Measurements from ENCODE around the gene GYG2. TPM values are rescaled to one million over a fixed set of nuclear protein-coding genes. Genes with fewer than 3 reads are reported as not detected.

GYG2 gene
- total and polyA plus RNA-seq, 2 experiments from 2014 or later = 17.6 to 63.8 TPM

DNA sequence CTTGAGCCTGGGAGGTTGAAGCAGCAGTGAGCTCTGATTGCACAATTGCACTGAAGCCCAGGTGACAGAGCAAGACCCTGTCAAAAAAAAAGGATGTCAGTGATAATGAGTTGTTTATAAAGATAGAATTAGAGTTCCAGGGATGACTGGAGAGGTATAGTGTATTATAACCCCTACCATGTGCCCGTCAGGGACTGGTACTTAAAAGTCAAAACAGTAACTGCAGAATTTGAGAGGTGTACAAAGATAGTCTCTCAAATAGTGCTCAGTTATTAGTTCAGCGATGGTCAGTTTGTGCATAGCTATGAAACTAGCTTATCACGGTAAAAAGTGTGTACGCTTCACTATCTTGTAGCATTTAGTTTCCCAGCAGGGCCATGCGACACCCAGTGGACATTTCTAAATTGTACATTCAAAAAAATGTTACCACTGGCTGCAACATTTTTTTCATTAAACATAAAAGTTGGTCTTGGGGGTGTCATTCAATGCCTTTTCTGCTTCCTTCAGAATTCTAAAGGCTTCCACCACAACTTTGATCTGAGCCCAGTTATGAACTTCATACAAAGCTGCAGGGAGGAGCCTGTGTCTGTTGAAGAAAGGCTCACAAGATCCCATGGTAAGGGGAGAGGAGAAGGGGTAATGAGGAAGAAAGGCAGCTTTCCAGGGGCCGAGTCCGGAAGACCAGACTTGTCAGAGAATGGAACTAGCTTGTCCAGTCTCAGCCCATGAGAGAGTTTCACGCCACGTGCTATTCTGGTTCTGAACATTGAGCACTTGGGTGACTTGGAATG lies 9.2 kb upstream of the GYG2 start:
- H2AFZ ChIP-seq = no peak overlapping the region
- no peak overlapping the region for H3K4me2 ChIP-seq
- Mint-ChIP-seq H3K27ac (no peak overlapping the region), H3K4me3 (no peak overlapping the region), H3K9me3 (no peaks in the 10 kb centered on the region), H3K36me3 (ENCODE audit: low read depth) (no peaks in the 10 kb centered on the region), H3K27me3 (ENCODE audit: insufficient read depth, low read depth, poor library complexity) (no peaks in the 10 kb centered on the region), H3K4me1 (peaks cover 5% of the 10 kb centered on the region; the same call in 1 of the 3 replicates)
- H3K4me1 ChIP-seq (ENCODE audit: insufficient read depth) = no peaks in the 10 kb centered on the region
- H3K9me2 ChIP-seq (ENCODE audit: insufficient read depth) = no peaks in the 10 kb centered on the region
- H3F3A ChIP-seq (replicated peaks; ENCODE audit: low read depth) = no peaks in the 10 kb centered on the region
- TF ChIP-seq, protein P1, sequence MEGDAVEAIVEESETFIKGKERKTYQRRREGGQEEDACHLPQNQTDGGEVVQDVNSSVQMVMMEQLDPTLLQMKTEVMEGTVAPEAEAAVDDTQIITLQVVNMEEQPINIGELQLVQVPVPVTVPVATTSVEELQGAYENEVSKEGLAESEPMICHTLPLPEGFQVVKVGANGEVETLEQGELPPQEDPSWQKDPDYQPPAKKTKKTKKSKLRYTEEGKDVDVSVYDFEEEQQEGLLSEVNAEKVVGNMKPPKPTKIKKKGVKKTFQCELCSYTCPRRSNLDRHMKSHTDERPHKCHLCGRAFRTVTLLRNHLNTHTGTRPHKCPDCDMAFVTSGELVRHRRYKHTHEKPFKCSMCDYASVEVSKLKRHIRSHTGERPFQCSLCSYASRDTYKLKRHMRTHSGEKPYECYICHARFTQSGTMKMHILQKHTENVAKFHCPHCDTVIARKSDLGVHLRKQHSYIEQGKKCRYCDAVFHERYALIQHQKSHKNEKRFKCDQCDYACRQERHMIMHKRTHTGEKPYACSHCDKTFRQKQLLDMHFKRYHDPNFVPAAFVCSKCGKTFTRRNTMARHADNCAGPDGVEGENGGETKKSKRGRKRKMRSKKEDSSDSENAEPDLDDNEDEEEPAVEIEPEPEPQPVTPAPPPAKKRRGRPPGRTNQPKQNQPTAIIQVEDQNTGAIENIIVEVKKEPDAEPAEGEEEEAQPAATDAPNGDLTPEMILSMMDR (conservative IDR thresholded peaks at IDR 0.05; ENCODE audit: low read depth in 2 of 2) = peak; percentile 28 to 45
- no peak for TF ChIP-seq JUNB (IDR thresholded peaks at IDR 0.05; ENCODE audit: unreplicated experiment)
- no peak for DNase-seq (ENCODE audit: low spot score)
- ATAC-seq = no peak
- no peaks in the 10 kb centered on the region for H3K36me3 ChIP-seq (ENCODE audit: insufficient read depth)
- H3K27me3 ChIP-seq (ENCODE audit: insufficient read depth) = no peaks in the 10 kb centered on the region
- H4K20me1 ChIP-seq (replicated peaks; ENCODE audit: insufficient read depth) = no peaks in the 10 kb centered on the region
- no peak overlapping the region for H3K27ac ChIP-seq (ENCODE audit: low read depth)
- no peak overlapping the region for H3K4me3 ChIP-seq
- H3K79me2 ChIP-seq (replicated peaks; ENCODE audit: insufficient read depth) = no peaks in the 10 kb centered on the region

GRCh38 chrX:2820136-2820771 lies 8.5 kb upstream of the GYG2 start:
- Histone ChIP-seq H3K36me3 (ENCODE audit: insufficient read depth) (no peaks in the 10 kb centered on the region), H2AFZ (no peak overlapping the region), H3K4me1 (ENCODE audit: insufficient read depth) (no peaks in the 10 kb centered on the region), H3K4me3 (no peak overlapping the region), H3K27ac (ENCODE audit: low read depth) (no peak overlapping the region), H4K20me1 (replicated peaks; ENCODE audit: insufficient read depth) (no peaks in the 10 kb centered on the region), H3K27me3 (ENCODE audit: insufficient read depth) (no peaks in the 10 kb centered on the region), H3K9me2 (ENCODE audit: insufficient read depth) (no peaks in the 10 kb centered on the region), H3F3A (replicated peaks; ENCODE audit: low read depth) (no peaks in the 10 kb centered on the region), H3K79me2 (replicated peaks; ENCODE audit: insufficient read depth) (no peaks in the 10 kb centered on the region), H3K4me2 (no peak overlapping the region)
- no peak for TF ChIP-seq EZH2phosphoT487 (IDR thresholded peaks at IDR 0.05; ENCODE audit: unreplicated experiment)
- no peak for TF ChIP-seq REST (IDR thresholded peaks at IDR 0.05; ENCODE audit: unreplicated experiment)
- TF ChIP-seq CREB1 (CRISPR knock-in tag; IDR thresholded peaks at IDR 0.05; ENCODE audit: low read depth) = no peak
- TF ChIP-seq, protein P1 (conservative IDR thresholded peaks at IDR 0.05; ENCODE audit: low read depth in 2 of 2) = no peak
- TF ChIP-seq EZH2 (IDR thresholded peaks at IDR 0.05; ENCODE audit: low read depth, unreplicated experiment) = no peak
- no peak for TF ChIP-seq ZNF114 (CRISPR knock-in tag; IDR thresholded peaks at IDR 0.05)
- no peak for TF ChIP-seq ZNF331 (CRISPR knock-in tag; IDR thresholded peaks at IDR 0.05; ENCODE audit: low read depth)
- no peak for TF ChIP-seq POLR2AphosphoS5 (IDR thresholded peaks at IDR 0.05; ENCODE audit: low read depth)
- no peak for TF ChIP-seq JUNB (IDR thresholded peaks at IDR 0.05; ENCODE audit: unreplicated experiment)
- no peak for TF ChIP-seq STAT1 (IDR thresholded peaks at IDR 0.05; ENCODE audit: unreplicated experiment)
- TF ChIP-seq, protein P2, sequence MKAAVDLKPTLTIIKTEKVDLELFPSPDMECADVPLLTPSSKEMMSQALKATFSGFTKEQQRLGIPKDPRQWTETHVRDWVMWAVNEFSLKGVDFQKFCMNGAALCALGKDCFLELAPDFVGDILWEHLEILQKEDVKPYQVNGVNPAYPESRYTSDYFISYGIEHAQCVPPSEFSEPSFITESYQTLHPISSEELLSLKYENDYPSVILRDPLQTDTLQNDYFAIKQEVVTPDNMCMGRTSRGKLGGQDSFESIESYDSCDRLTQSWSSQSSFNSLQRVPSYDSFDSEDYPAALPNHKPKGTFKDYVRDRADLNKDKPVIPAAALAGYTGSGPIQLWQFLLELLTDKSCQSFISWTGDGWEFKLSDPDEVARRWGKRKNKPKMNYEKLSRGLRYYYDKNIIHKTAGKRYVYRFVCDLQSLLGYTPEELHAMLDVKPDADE (IDR thresholded peaks at IDR 0.05) = no peak
- no peak overlapping the region for H3K27ac Mint-ChIP-seq
- DNase-seq (ENCODE audit: low spot score) = no peak
- ATAC-seq = no peak
- no peaks in the 10 kb centered on the region for H3K27me3 Mint-ChIP-seq (ENCODE audit: insufficient read depth, low read depth, poor library complexity)
- no peak overlapping the region for H3K4me3 Mint-ChIP-seq
- H3K4me1 Mint-ChIP-seq = peaks cover 5% of the 10 kb centered on the region; the same call in 1 of the 3 replicates
- no peaks in the 10 kb centered on the region for H3K36me3 Mint-ChIP-seq (ENCODE audit: low read depth)
- no peaks in the 10 kb centered on the region for H3K9me3 Mint-ChIP-seq
